Esophagus muscularis mucosa (tissue), 4 donors: ENCODE measurements around the gene ARHGEF7. TPM values are rescaled to one million over a fixed set of nuclear protein-coding genes. Genes with fewer than 3 reads are reported as not detected.

ENCODE experiments used
- DNase-seq: peaks from one replicate; pipeline ENCODE4 v3.0.0-alpha.2; 2017; ENCODE audit errors: extremely low spot score
- H3K27ac ChIP-seq, 4 donors: fragments of 200-600 bp; sonication (generic); replicated peaks in 1 of 4; 1 replicate in 3 of 4; 2 replicates in 1 of 4; pipeline ENCODE4 v1.5.1; 2016 to 2019; ENCODE audit warnings: mild to moderate bottlenecking in 1 of 4
- H3K27me3 ChIP-seq, 4 donors: fragments of 200-600 bp; sonication (generic); one replicate each; pipeline versions ENCODE4 v1.5.1 to v1.6.0; 2016 to 2019
- H3K36me3 ChIP-seq, 4 donors: fragments of 200-600 bp; sonication (generic); one replicate each; pipeline ENCODE4 v1.5.1; 2016 to 2019
- H3K4me1 ChIP-seq, 4 donors: fragments of 200-600 bp; sonication (generic); one replicate each; pipeline ENCODE4 v1.5.1; 2016 to 2019
- H3K4me3 ChIP-seq, 4 donors: fragments of 200-600 bp; sonication (generic); 1 replicate in 2 of 4; 2 replicates in 2 of 4; pipeline ENCODE4 v1.5.1; 2016 to 2019; ENCODE audit warnings: mild to moderate bottlenecking in 4 of 4, moderate library complexity in 1 of 4
- H3K9me3 ChIP-seq, 4 donors: fragments of 200-600 bp; sonication (generic); 1 replicate in 3 of 4; 2 replicates in 1 of 4; pipeline ENCODE4 v1.5.1; 2016 to 2019
- CTCF ChIP-seq, 3 experiments: fragments of 200-600 bp in 2 of 3; fragments of 450-650 bp in 1 of 3; sonication (generic) in 2 of 3; IDR thresholded peaks; one replicate each; pipeline ENCODE4 v1.5.1; 2017 to 2019; ENCODE audit warnings: antibody characterized with exemption in 3 of 3, mild to moderate bottlenecking in 2 of 3, moderate library complexity in 1 of 3
- EP300 ChIP-seq: sonication (generic); formaldehyde crosslinking; IDR thresholded peaks from one replicate; pipeline ENCODE4 v1.6.1; 2017; ENCODE audit warnings: antibody characterized with exemption
- POLR2A ChIP-seq: fragments of 450-650 bp; IDR thresholded peaks from one replicate; pipeline ENCODE4 v1.6.1; 2017; ENCODE audit warnings: antibody characterized with exemption, moderate library complexity, mild to moderate bottlenecking, low read depth
- POLR2AphosphoS5 ChIP-seq, 2 donors: sonication (generic); formaldehyde crosslinking; IDR thresholded peaks; one replicate each; pipeline ENCODE4 v1.6.1; 2017; ENCODE audit warnings: antibody characterized with exemption in 2 of 2
- WGBS: methylation state at CpG from one replicate; pipeline ENCODE4 v1.1.5; 2018; 5-methylcytosine and 5-hydroxymethylcytosine counted together
- intact Hi-C: fragments of 100-400 bp; cut with DNase I; formaldehyde crosslinking; loops from one replicate; pipeline ENCODE4 v1.15.1; 2023
- total RNA-seq, 4 donors: library from RNA; depleted of rRNA; stranded (reverse); fragments of >200 nt; gene quantifications; one replicate each; pipeline versions ENCODE4 v1.1.0 to v1.2.1, GENCODE V29; 2016

Gene ARHGEF7
- total RNA-seq, 4 donors from 2014 or later = 36.0 to 53.6 (median 45.1) TPM

- intact Hi-C loops = no loop called here
- Histone ChIP-seq H3K4me1 (peaks cover 0 to 11% (median 0%) of the 10 kb centered on the region in 4 donors), H3K9me3 (no peaks in the 10 kb centered on the region), H3K27ac (no peak overlapping the region), H3K36me3 (peaks cover 0 to 65% (median 41%) of the 10 kb centered on the region in 4 donors), H3K4me3 (no peak overlapping the region), H3K27me3 (no peaks in the 10 kb centered on the region)
- WGBS = 86% methylated on average over 11 of the region's 11 CpGs
- TF ChIP-seq POLR2AphosphoS5 (IDR thresholded peaks at IDR 0.05) = no peak
- TF ChIP-seq EP300 = no peak
- TF ChIP-seq CTCF (IDR thresholded peaks at IDR 0.05) = no peak
- no peak for TF ChIP-seq POLR2A
- DNase-seq = peak; percentile 26
These were observed 126.8 kb downstream of the ARHGEF7 start for GRCh38 chr13:111241862-111242261.

- WGBS = 93% methylated on average over 8 of the region's 8 CpGs
- H3K4me1 ChIP-seq = peaks cover 6 to 16% (median 6%) of the 10 kb centered on the region in 4 donors
- H3K27me3 ChIP-seq = no peaks in the 10 kb centered on the region
- DNase-seq = peak; percentile 75
- intact Hi-C loops = no loop called here
- H3K27ac ChIP-seq = no peak overlapping the region
- peaks cover 0 to 70% (median 45%) of the 10 kb centered on the region in 4 donors for H3K36me3 ChIP-seq
- no peak for TF ChIP-seq POLR2A
- no peak for TF ChIP-seq EP300
- TF ChIP-seq CTCF (IDR thresholded peaks at IDR 0.05) = no peak
- no peak for TF ChIP-seq POLR2AphosphoS5 (IDR thresholded peaks at IDR 0.05)
- no peak overlapping the region for H3K4me3 ChIP-seq
- H3K9me3 ChIP-seq = no peaks in the 10 kb centered on the region
These were observed 127.5 kb downstream of the ARHGEF7 start for GRCh38 chr13:111242585-111242984.

GRCh38 chr13:111243981-111244380 lies 128.9 kb downstream of the ARHGEF7 start:
- Histone ChIP-seq H3K36me3 (peaks cover 0 to 73% (median 48%) of the 10 kb centered on the region in 4 donors), H3K4me1 (peaks cover 17 to 24% (median 20%) of the 10 kb centered on the region in 4 donors), H3K27ac (no peak overlapping the region), H3K9me3 (no peaks in the 10 kb centered on the region), H3K4me3 (no peak overlapping the region), H3K27me3 (no peaks in the 10 kb centered on the region)
- WGBS = 95% methylated on average over 1 of the region's 1 CpG
- TF ChIP-seq POLR2A (no peak), EP300 (no peak), POLR2AphosphoS5 (IDR thresholded peaks at IDR 0.05) (no peak), CTCF (IDR thresholded peaks at IDR 0.05) (no peak)
- no peak for DNase-seq
- intact Hi-C loops = no loop called here

GRCh38 chr13:111245576-111246384 lies 130.7 kb downstream of the ARHGEF7 start:
- Histone ChIP-seq H3K4me3 (no peak overlapping the region), H3K27me3 (no peaks in the 10 kb centered on the region), H3K36me3 (peaks cover 0 to 70% (median 44%) of the 10 kb centered on the region in 4 donors), H3K27ac (no peak overlapping the region), H3K4me1 (peaks cover 24 to 33% (median 26%) of the 10 kb centered on the region in 4 donors), H3K9me3 (no peaks in the 10 kb centered on the region)
- 94% methylated on average over 11 of the region's 11 CpGs for WGBS
- peak; percentile 7 for DNase-seq
- intact Hi-C loops = no loop called here
- TF ChIP-seq POLR2AphosphoS5 (IDR thresholded peaks at IDR 0.05) (no peak), CTCF (IDR thresholded peaks at IDR 0.05) (no peak), EP300 (no peak), POLR2A (no peak)
